Astrocyte of the cerebellum (primary cell): Measurements from ENCODE around the gene SLC22A23.

Experiments
- DNase-seq: peaks from one replicate; pipeline ENCODE4 v3.0.0-alpha.2; 2011; ENCODE audit warnings: low read depth
- H3K4me3 ChIP-seq: 2 replicates; pipeline ENCODE4 v1.5.1; 2011; ENCODE audit warnings: mild to moderate bottlenecking, low read depth, low read length, moderate library complexity
- CTCF ChIP-seq: IDR thresholded peaks from 2 replicates; pipeline ENCODE4 v1.5.1; 2012; ENCODE audit warnings: low read length, low read depth, moderate library complexity, mild to moderate bottlenecking; ENCODE audit errors: missing control alignments
- in situ Hi-C: cut with HindIII; loops from 2 replicates; pipeline ENCODE4 v1.10.0; 2017; ENCODE audit warnings: low sequenced_read_pairs

Gene SLC22A23

GRCh38 chr6:3397229-3398164 lies 59.4 kb downstream of the SLC22A23 start:
- H3K4me3 ChIP-seq = no peak overlapping the region
- TF ChIP-seq CTCF = no peak
- in situ Hi-C loops = no loop called here
- DNase-seq = no peak

- no peak for TF ChIP-seq CTCF
- no peak for DNase-seq
- no peak overlapping the region for H3K4me3 ChIP-seq
- in situ Hi-C loops = no loop called here
These were observed 60.2 kb downstream of the SLC22A23 start for GRCh38 chr6:3396503-3397180.

DNA sequence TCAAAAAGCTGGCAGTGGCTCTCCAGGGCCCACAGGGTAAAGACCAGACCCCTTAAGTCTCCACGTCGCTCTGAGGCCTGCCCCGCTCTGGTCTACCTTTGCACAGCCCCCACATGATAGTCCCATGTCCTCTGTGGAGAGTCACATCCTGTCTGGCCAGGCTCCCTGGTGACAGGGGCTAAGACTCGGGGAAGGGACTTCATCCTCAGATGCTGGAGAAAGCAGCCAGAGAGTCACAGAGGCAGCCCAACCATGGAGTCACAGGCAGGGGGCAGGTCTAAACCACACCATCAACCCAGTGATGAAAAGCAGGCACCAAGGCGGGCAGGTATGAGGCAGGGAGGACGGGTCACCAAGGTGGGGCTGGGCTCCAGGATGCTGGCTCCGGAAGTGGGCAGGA lies 62.2 kb downstream of the SLC22A23 start:
- no peak overlapping the region for H3K4me3 ChIP-seq
- in situ Hi-C loops = no loop called here
- TF ChIP-seq CTCF = no peak
- DNase-seq = no peak

GRCh38 chr6:3393836-3394202 lies 63.0 kb downstream of the SLC22A23 start:
- peak; percentile 74 for DNase-seq
- no peak overlapping the region for H3K4me3 ChIP-seq
- in situ Hi-C loops = no loop called here
- no peak for TF ChIP-seq CTCF

GRCh38 chr6:3392930-3393835 lies 63.7 kb downstream of the SLC22A23 start:
- no peak overlapping the region for H3K4me3 ChIP-seq
- no peak for TF ChIP-seq CTCF
- DNase-seq = no peak
- in situ Hi-C loops = no loop called here

DNA sequence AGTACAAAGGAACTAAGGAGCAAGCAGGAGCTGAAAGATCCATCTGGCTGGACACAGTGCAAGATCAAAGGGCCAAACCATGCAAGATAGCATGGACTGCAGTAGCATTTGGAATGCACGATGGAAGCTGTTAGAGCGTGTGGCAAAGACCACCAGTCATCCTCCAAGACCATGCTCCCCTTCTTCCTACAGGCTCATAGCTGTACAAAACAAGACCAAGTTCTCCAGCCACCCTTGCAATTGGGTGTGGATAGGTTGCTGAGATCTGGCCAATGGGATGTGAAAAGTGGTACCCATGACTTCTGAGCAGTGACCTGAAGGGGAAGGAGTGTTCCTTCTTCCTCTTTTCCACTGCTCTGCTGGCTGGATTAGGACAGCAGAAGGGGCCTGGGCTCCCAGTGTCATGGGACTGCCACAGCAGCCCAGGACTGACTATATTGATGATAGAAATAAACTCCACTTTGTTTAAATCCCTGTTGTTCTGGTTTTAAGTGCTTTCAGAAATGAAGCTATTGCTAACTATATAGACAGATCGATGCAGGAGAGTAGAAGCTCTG lies 64.9 kb downstream of the SLC22A23 start:
- DNase-seq = no peak
- in situ Hi-C loops = no loop called here
- H3K4me3 ChIP-seq = no peak overlapping the region
- TF ChIP-seq CTCF = no peak
